ENCODE results near the gene FAM83C.
"Not testable (repeated sequence)": the region's sequence is repeated elsewhere in the genome, so short reads cannot be mapped to it uniquely, and the experiment has no call there.

GRCh38 chr20:35315632-35316020 lies 23.4 kb upstream of the FAM83C start:
- not testable (repeated sequence) for TF ChIP-seq EZH2phosphoT487 (IDR thresholded peaks at IDR 0.05; ENCODE audit: insufficient read depth, low read depth); EZH2 (IDR thresholded peaks at IDR 0.05; ENCODE audit: insufficient read depth, poor library complexity, severe bottlenecking)

Data from GM23248 (cell line).